Choroid plexus epithelial cell (primary cell): ENCODE results near the gene MYBPH.
A peak's percentile ranks its signal among the peaks of the same experiment; 100 is the strongest.

Experiments used
- DNase-seq: peaks from one replicate; pipeline ENCODE4 v3.0.0-alpha.2; 2010; ENCODE audit warnings: low read depth
- H3K4me3 ChIP-seq: 2 replicates; pipeline ENCODE4 v1.5.1; 2011; ENCODE audit warnings: low read depth, mild to moderate bottlenecking, control low read depth, low read length, moderate library complexity
- CTCF ChIP-seq: conservative IDR thresholded peaks from 2 replicates; pipeline ENCODE4 v1.5.1; 2011; ENCODE audit warnings: low read depth, mild to moderate bottlenecking, control low read depth, inconsistent platforms, low read length, moderate library complexity

MYBPH gene

GRCh38 chr1:203153989-203154821 lies 21.4 kb downstream of the MYBPH start:
- DNase-seq = peak; percentile 47
- H3K4me3 ChIP-seq = no peak overlapping the region
- no peak for TF ChIP-seq CTCF

GRCh38 chr1:203153051-203153988 lies 22.3 kb downstream of the MYBPH start:
- DNase-seq = no peak
- H3K4me3 ChIP-seq = no peak overlapping the region
- TF ChIP-seq CTCF = no peak

GRCh38 chr1:203152158-203153034 lies 23.2 kb downstream of the MYBPH start:
- no peak for TF ChIP-seq CTCF
- no peak overlapping the region for H3K4me3 ChIP-seq
- DNase-seq = peak; percentile 15

GRCh38 chr1:203151362-203152157 lies 24.1 kb downstream of the MYBPH start:
- no peak for DNase-seq
- no peak for TF ChIP-seq CTCF
- no peak overlapping the region for H3K4me3 ChIP-seq

GRCh38 chr1:203150511-203151297 lies 24.9 kb downstream of the MYBPH start:
- H3K4me3 ChIP-seq = no peak overlapping the region
- TF ChIP-seq CTCF = no peak
- no peak for DNase-seq
